ENCODE data around the gene CALR. TPM values are rescaled to one million over a fixed set of nuclear protein-coding genes. Genes with fewer than 3 reads are reported as not detected.

CALR gene
- total and polyA plus RNA-seq, 9 of the 15 experiments (the other 6 are each of a cell fraction or from before 2014, with no cell fraction given) = 126 to 811 (median 642) TPM

- peak in 1 of 2 experiments; percentile 97; a peak in 2 of 4 replicates for TF ChIP-seq HDAC1 (IDR thresholded peaks at IDR 0.05)
- no peak for TF ChIP-seq SREBF2 (CRISPR knock-in tag; IDR thresholded peaks at IDR 0.05)
- no peak for TF ChIP-seq GMEB1 (CRISPR knock-in tag; IDR thresholded peaks at IDR 0.05)
- no peak for TF ChIP-seq RERE (CRISPR knock-in tag; IDR thresholded peaks at IDR 0.05; ENCODE audit: borderline replicate concordance)
- no peak for TF ChIP-seq KAT7 (CRISPR knock-in tag; IDR thresholded peaks at IDR 0.05; ENCODE audit: borderline replicate concordance)
- no peak for TF ChIP-seq E4F1 (CRISPR knock-in tag; IDR thresholded peaks at IDR 0.05; ENCODE audit: borderline replicate concordance)
- no peak for TF ChIP-seq MCM2 (IDR thresholded peaks at IDR 0.05; ENCODE audit: low read depth)
- no peak for TF ChIP-seq BDP1 (IDR thresholded peaks at IDR 0.05; ENCODE audit: insufficient read depth, insufficient read length)
Measured at GRCh38 chr19:12985049-12985776, 46.8 kb downstream of the CALR start (continued).
